GM19043 (cell line): ENCODE results near the gene LAMC3.

ENCODE experiments used
- ATAC-seq: cut with Tn5 transposase; IDR thresholded peaks from one replicate; pipeline ENCODE4 v1.9.1; 2021; ENCODE audit warnings: low read depth; ENCODE audit not compliant: unreplicated experiment

LAMC3 gene

DNA sequence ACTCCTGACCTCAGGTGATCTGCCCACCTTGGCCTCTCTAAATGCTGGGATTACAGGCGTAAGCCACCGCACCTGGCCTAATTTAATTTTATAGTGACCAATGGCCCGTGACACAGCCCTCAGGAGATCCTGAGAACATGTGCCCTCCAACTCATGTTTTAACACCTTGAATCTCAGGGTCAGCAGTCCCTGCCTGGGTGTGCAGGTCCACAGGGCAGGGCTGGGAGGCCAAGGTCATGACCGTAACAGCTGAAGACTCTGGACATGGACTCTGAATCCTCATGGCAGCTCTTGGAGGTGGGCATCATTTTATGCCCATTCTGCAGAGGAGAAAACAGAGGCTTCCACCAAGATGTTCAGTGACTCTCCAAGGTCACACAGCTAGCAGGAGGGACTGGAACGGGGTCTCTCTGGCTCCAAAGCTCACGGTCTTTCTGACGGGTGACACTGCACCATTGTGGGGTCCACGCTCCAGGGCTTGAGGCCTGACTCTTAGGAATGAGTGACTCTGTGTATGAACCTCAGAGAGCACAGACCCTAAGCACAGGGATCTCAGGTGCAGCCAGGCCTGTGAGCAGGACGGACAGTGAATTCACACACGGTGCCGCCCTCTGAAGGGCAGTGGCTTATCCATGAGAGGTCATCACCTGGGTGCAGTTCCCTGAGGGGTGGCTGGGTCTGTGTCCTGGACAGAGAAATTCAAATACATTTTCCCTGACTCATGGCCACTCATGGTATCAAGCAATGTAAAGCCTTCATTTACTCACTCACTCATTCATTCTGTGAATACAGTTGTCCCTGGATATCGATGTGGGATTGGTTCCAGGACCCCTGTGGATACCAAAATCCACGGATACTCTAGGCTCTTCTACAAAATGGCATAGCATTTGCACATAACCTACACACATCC is 32.8 kb upstream of the LAMC3 start:
- ATAC-seq: no peak

DNA sequence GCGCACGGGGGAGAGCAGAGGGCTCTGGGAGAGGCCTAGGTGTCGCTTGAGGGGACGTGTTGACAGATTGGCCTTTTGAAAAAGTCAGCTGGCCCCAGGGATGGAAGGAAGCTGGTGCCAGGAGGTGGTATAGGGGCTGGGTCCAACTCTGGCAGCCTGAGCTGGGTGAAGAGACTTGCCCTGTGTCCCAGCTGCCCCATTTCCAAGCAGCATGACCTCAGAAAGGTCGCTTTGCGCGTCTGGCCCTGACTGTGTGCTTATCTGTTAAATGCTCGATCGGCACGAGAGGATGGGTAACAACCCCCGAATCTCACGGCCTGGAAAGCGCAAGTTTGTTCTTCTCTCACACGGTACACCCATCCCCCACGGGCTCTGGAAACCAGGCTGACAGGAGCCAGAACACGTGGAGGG is 31.2 kb upstream of the LAMC3 start:
- ATAC-seq: no peak

- ATAC-seq: no peak
These were observed 29.2 kb upstream of the LAMC3 start for GRCh38 chr9:130979591-130980385.

- ATAC-seq: no peak
These were observed 28.4 kb upstream of the LAMC3 start for GRCh38 chr9:130980526-130980925.

GRCh38 chr9:130981002-130981755 is 27.8 kb upstream of the LAMC3 start:
- ATAC-seq: no peak

- ATAC-seq: no peak
These were observed 27.2 kb upstream of the LAMC3 start for GRCh38 chr9:130981756-130982137.

GRCh38 chr9:130982636-130983358 is 26.2 kb upstream of the LAMC3 start:
- no peak for ATAC-seq

- ATAC-seq: no peak
These were observed 25.7 kb upstream of the LAMC3 start for GRCh38 chr9:130983359-130983670.

- ATAC-seq: no peak
These were observed 25.0 kb upstream of the LAMC3 start for GRCh38 chr9:130983970-130984369.

DNA sequence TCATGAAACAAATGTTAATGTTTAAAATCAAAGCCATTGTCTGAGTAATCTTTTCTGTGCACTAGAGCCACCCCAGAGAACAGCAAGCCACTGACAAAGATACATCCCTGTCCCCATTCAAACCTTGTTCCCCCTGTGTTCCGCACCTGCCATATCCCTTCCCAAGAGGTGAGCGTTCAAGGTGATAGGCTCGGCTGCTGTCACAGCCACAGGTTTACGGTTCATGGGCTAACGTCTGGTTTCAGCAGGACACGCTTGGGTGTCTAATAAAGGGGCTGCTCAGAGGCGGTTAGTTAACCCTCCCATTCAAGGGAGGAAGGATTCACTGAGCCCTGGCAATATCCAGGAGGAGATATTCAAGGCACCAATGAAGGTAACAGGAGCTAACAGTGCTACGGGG is 24.5 kb upstream of the LAMC3 start:
- no peak for ATAC-seq

- ATAC-seq: no peak
These were observed 23.9 kb upstream of the LAMC3 start for GRCh38 chr9:130985029-130985428.

DNA sequence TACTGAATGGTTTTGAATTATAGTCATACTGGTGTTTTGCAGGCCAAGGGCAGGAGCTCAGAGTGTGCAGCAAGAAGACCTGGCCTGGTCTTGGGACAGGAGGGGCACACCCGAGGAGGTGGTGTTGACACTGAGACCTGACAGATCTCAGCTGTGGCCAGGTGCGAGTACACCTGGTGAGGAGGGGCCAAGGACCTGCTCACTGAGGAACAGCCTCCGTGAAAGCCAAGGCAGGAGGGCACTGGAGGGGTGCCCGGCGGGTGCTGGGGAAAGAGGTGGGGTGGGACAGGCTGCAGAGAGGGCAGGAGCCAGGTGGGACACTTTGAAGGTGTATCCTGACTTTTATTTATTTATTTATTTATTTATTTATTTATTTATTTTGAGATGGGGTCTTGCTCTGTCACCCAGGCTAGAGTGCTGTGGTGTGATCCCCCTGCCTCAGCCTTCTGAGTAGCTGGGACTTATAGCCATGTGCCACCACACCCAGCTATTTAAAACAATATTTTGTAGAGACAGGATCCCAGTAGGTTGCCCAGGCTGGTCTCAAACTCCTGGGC is 23.3 kb upstream of the LAMC3 start:
- ATAC-seq: no peak

DNA sequence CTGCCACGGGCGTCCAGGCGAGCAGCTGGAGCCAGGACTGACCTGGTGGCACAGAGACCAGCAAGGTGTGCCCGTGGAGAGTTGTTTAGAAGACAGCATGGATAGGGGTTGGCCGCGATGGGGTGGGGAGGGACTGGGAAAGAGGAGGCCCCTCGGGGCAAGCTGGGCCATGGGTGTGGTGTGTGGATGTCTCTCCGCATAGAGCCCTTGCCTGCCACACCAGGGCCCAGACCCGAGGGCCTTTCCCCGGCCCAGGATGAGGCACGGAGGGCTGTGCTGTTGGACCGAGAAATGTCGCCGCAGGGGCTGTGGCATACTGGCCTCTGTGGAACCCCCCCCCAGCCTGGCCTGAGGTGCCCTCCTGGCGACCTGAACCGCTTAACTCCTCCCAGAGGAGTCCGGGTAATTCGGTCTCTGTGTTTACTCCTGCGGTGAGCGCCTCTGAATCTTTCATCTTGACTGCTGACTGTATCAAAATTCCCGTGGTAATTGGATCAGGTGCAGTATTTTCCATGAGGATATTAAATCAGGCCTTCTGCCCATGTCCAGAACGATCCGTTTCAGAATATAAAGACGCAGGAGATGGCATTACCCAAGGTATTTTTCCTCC is 22.5 kb upstream of the LAMC3 start:
- no peak for ATAC-seq

GRCh38 chr9:130987054-130987453 is 21.9 kb upstream of the LAMC3 start:
- no peak for ATAC-seq

- ATAC-seq: no peak
These were observed 21.1 kb upstream of the LAMC3 start for GRCh38 chr9:130987738-130988399.

DNA sequence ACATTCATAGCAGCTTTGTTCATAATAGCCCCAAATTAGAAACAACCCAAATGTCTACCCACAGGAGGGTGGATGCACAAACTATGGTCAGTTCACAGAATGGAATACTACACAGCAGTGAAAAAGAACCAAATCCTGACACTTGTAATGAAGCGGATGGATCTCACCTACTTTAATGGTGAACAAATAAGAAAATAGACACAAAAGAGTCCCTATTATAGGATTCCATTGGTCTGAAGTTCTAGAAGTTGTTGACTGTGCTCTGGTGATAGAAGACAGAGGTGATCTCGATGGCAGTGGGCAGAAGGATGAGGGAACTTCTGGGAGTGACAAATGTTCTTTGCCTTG is 20.6 kb upstream of the LAMC3 start:
- ATAC-seq: no peak

DNA sequence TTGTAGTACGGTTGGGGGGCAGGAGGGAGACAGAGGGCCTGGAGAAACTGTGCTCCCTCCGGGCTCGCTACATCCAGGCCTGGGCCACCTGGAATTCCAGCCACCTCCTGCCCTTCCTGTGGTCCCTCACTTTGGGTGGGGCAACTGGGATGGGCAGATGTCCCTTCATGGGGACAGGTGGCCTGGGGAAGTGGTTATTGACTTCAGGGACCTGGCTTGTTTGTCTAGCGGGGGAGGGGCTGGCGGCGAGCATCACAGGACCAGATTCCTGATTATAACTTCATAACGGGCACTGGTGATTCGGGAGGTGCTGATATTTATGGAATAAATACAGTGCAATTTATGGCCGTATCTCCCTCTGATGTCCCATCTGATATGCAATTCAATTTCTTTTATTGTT is 20.1 kb upstream of the LAMC3 start:
- no peak for ATAC-seq

- ATAC-seq: no peak
These were observed 19.6 kb upstream of the LAMC3 start for GRCh38 chr9:130989391-130989790.

DNA sequence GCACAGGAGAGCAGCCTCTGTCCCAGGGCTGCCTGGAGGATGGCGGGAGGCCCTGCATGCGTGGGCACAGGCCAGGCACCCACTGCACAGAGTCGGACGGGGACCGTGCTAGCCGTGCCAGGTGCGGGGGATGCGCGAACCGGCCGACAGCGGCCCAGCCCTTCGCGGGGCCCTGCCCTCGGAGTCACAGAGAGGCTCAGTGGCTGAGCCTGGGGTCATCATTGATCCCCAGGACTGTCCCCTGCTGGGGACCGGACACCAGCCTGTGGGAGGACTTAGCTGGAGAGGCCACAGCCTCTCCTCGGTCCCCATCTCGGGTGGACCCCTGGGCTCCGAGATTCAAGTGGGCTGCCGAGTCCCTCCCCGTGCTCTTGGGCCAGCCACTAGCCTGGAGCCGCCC is 19.1 kb upstream of the LAMC3 start:
- ATAC-seq: no peak
